HG02588 (cell line): ENCODE results near the gene DNAH8.
"Not testable (repeated sequence)": the region's sequence is repeated elsewhere in the genome, so short reads cannot be mapped to it uniquely, and the experiment has no call there.

ENCODE experiments used
- ATAC-seq: cut with Tn5 transposase; IDR thresholded peaks from one replicate; pipeline ENCODE4 v1.9.1; 2021; ENCODE audit warnings: mild to moderate bottlenecking, moderate library complexity; ENCODE audit not compliant: unreplicated experiment

Gene DNAH8

DNA sequence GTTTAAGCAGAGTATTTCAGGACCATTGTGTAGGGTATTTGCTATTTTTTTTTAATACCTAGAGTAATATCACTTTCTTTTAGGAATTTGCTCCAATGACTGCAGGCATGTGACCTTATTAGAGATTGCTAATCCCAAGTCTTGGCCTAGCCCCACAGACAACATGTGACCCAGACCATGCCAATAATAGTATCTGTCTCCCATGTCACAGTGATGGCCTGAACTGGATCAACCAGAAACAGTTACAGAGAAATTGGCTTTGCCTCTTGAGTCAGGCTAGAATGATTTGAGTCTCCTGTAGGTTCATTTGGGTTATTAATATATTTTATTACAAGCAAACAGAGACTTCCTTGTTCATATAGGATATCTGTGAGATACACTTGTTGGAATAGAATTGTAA is 116.8 kb downstream of the DNAH8 start:
- ATAC-seq = no peak

DNA sequence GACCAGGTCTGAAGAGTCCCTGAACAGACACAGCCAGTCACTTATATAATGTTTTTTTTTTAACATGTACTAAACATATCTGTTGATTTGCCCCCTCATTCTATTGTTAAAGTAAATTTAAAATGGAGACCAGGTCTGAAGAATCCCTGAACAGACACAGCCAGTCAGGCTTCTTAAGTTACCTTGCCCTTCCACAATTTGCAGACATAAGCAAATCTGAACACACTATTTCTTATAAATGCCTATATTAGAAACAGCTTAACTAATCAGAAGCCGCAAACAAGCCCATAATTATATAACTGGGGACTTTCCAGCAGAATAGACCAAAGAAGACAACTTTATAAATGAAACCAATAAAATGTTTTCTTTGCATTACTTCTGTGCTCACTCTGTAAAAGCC is 118.2 kb downstream of the DNAH8 start:
- no peak for ATAC-seq

DNA sequence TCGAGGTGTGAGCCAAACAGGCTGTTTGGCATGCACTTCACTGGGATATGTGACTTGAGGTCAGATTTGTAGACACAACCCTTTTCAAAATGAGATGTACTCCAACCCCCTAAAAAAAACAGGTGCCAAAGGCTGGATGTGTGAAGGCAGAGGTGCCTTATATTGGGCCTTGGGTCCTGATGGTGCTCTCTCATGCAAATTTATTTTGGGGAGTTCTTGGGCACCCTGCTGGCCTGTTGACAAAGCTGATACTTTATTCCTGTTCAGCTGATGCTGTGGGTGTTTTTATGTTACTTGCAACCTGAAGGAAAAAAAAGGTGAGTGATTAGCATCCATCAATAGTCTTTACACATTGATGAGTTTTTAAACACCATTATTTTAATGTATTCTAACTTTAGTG is 121.5 kb downstream of the DNAH8 start:
- no peak for ATAC-seq

DNA sequence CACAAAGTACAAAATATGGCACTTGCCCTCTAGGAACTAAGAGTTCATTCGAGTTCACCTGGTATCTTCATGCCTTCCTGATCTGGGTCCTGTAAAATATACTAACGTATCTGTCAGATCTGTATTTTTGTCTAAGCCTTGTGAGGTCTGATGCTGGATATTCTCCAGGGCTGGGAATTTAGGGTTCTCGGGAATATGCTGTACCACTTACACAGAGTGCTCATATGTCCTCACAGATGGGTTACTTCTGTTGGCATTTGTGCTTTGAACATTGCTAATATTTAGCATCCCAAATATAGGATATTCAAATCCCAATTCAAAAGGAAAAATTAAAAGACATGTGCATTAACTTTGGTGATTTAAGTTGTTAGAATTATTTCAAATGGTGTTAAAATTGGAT is 122.0 kb downstream of the DNAH8 start:
- ATAC-seq = no peak

DNA sequence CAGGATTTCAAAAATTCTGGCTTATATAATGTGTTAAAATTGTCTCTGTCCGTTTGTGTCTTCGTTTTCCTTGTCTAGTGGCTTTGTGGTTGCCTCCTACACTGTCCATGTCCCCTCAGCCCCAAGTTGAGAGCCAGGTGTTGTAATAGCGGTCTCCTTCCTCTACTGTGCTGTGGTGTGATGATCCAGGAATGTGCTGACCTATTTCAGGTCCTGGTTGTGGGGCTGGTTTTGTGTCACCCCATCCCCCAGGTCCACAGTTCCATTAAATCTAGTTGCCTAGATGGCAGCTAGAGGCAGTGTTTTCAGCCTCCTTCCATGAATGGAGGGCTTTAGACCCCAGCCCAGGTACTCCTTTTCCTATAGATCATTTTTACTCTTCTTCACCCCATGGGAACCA is 128.7 kb downstream of the DNAH8 start:
- no peak for ATAC-seq

DNA sequence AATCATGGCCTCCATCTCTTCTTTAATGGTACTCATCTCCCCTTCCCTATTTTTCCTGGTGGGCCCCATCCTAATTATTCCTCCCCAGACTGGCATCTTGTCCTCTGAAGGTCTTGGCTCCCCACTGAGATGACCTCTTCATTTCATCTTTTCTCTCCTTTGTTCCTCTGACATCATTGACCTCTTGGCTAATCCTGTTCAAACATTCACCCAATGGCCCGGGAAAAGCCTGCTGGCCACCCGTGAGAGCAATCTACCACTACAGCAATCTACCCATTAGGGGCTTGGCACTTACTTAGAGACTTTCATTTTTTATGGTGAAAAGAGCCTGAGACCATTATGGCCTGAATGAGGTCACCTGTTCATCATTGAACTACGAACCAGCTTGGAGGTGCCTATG is 130.8 kb downstream of the DNAH8 start:
- no peak for ATAC-seq

DNA sequence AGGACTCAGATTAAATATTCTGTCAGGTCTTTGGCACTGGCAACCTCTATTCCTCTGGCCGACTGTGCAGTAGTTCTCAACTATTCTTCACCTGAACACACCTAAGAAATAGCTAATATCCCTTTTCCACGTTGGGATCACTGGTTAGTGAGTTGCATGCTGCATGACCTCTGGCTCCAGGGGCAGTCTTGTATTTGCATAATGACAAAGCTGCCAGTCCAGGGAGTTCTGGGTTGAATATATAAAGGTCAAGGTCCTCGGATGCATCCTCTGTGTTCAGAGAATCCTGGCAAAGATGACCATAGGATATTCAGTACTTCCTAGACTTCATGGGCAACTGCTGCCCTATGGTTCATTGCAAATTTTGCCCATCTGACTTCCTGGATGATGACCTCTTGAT is 131.2 kb downstream of the DNAH8 start:
- no peak for ATAC-seq

DNA sequence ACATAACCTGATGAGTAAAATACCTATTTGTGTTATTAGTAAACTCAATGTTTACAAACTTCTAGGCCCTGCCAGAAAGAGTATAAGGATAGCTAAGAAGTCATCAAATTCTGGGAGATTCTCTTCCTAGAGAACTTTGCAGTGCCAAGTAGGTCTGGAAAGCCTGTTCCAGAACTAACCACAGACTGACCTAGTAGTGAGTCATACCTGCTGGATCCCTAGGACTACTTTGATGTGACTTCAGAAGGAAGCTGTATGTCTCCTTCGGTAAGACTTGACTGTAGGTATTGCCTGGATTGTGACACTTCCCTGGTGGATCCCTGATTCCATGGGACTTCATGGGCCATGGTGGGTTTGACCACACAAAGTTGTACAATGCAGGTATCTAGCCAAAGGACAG is 131.7 kb downstream of the DNAH8 start:
- no peak for ATAC-seq

DNA sequence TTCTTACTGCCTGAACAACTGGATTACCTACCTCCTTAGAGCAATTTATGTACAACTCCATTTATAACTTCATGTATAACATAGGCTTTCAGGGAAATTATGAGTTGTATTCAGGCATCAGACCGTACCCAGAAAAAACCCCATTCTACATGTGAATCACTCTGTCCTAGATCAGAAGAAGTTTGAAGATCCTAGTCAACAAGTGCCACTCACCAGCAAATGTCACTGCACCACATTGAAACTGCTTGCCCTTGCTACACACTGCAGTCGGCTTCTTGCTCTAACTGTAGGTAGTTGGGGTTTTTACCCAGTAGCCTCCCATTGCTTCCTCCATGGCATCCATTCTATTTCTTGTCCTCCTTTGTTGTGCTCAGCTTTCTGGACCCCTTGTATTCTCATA is 132.4 kb downstream of the DNAH8 start:
- ATAC-seq = no peak

DNA sequence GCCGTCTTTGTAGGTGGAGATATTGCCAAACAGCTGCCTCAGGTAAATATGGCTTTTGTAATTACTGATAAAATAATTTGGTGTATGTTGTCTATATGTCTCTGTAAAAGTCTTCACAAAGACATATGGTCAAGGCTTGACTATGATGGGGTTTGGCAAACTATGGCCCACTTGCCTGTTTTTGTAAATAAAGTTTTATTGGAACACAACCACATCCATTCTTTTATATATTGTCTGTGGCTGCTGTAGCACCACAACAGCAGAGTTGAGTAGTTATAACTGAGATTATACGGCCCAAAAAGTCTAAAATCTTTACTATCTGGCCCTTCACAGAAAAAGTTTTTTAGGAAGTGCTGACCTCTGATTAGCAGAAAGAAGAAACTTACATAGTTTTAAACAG is 133.6 kb downstream of the DNAH8 start:
- no peak for ATAC-seq

DNA sequence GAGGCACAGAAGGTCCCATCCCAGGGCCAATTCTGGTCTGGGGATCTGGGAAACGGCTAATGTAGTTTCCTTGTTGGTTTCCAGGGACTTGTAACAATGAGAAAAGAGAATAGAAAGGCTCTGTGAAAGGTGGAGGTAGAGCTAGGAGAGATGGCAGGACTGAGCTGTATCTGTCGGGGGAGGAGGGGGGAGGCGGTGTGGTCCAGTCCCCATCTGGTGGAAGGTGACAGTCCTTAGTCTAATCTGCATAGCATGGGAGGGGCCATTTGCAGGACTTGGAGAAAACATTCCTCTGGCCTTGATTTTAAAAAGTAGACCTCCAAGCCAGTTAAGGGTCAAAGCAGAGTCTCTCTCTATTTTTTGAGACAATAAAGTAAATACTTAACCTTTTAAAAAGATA is 137.1 kb downstream of the DNAH8 start:
- ATAC-seq = no peak

DNA sequence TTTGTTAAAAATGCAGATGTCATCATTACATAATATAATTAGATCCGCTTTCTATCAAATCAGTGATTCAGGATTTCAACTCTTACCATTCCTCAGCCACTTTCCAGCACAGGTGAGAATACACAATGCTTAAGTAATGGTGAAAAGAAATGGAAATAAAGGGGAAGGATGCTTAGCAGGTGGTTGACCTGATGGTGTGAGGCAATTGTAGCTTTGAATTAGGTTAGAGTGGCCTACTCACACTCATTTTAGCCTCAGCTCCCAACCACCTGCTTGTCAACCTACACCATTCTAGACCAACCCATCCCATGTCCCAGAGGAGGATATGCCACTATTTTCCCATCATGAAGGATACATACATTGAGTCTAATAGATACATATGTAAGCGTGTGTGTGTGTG is 138.1 kb downstream of the DNAH8 start:
- no peak for ATAC-seq

DNA sequence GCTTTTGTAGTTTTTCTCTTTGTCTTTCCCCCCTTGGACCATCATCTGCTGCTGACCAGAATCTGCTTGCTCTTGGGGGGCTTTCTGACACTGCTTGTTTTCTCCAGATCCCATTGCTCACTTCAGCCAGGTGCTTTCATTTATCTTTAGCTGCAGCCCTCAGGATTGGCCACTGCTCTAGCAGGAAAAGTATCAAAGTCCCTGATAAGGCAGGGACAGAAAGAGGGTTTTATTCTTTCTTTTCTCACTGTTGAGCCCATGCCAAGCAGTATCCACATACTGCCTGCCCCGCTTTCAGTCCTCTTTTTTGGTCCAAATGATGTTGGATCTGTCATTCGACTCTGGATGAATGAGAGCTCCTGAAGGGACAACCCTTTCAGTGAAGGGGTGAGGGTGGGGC is 141.4 kb downstream of the DNAH8 start:
- no peak for ATAC-seq

DNA sequence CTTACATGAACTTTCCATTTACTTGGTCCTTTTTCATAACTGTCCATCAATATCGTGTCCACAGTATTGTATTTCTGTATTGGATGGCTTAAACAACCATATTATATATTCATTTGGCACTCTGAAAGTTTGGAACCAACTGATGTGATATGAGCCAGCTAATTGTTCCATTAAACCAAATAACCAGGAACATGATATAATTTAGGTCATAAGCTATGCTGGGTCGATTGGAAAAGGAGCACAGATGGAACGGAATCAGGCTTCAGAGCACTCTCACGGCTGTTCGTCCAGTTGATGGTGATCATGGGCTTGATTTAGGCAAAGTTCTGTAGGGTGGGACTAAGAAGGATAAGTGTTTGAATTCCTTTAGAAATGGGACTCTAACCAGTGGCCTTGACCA is 142.7 kb downstream of the DNAH8 start:
- ATAC-seq = no peak

DNA sequence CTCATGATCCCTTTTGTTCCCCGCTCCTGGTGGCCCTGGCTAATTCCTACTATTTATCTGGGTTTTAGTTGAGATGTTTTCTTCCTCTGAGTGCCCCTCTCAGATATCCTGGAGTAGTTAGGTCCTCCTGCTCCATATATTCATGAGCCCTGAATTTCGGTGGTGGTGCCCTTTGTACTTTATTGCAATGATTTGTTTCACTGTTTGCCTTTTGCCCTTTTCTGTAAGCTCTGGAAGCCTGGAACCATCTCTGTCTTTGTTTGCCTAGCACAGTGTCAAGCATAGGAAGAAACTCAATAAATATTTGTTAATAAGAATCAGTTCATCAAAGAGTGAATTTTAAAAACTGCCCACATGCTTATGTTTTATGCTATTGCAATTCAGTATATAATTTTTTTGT is 144.9 kb downstream of the DNAH8 start:
- ATAC-seq = no peak

DNA sequence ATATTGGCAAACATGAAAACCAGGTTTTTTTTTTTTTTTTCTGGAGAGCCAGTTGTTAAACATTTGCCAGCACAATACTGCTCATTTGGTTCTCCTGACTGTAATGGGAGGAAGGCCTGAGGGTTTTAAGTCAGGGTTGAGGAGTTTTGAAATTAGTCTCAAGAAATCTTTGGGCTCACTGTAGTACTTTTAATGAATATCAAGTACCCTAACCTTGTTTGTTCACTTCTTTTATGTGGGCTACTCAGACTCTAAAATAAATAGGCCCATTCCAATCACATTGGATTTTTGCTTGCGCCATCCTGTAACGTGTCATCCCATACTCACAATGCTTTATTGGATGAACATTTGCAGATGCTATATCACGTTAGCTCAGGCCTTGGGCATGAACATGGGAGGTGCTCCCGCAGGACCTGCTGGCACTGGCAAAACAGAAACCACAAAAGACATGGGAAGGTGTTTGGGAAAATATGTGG is 146.9 kb downstream of the DNAH8 start:
- no peak for ATAC-seq

DNA sequence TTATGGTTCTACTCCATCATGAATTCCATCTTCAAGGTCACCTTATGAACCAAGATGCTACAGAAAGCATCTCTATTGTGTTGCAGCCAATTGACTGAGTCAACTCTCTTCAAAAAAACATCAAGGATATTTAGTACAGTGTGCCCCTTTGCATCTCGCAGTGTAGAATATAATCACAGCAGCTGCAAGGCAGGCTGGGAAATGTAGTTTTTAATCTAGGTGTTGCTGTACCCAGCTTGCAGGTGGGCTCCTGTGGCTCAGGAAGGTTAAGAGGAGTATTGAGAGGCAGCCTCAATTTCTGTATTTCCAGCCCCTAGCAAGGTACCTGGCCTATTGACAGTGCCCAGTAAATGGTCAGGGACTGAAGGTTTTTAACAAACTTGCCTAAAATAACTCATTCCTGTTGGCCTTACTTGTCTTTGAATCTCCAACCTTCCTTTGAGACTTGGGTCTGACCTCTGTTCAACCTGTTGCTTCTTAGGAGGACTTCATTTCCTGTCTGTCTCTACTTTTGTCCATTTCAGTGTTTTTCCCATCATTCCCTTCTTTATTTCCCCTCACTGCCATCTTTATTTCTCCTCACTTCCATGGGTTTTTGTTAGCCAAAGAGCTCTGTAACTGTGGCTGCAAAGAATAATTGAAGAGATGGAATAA is 150.5 kb downstream of the DNAH8 start:
- no peak for ATAC-seq

DNA sequence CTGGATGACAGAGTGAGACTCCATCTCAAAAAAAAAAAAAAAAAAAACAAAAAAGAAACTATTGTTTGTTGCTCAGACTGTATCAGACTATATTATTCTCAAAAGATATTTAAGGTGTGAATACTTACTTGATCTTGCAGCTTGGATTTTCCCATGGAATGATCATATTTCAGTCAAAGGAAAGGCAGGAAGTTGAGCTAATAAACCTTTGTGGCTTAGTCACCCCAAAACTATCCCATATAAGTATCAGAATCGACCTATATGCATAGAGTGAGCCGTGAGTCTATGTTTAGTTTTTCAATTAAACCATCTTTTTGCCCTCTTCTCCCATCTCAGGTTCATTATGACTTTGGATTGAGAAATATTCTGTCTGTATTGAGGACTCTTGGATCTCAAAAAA is 152.6 kb downstream of the DNAH8 start:
- ATAC-seq = no peak

DNA sequence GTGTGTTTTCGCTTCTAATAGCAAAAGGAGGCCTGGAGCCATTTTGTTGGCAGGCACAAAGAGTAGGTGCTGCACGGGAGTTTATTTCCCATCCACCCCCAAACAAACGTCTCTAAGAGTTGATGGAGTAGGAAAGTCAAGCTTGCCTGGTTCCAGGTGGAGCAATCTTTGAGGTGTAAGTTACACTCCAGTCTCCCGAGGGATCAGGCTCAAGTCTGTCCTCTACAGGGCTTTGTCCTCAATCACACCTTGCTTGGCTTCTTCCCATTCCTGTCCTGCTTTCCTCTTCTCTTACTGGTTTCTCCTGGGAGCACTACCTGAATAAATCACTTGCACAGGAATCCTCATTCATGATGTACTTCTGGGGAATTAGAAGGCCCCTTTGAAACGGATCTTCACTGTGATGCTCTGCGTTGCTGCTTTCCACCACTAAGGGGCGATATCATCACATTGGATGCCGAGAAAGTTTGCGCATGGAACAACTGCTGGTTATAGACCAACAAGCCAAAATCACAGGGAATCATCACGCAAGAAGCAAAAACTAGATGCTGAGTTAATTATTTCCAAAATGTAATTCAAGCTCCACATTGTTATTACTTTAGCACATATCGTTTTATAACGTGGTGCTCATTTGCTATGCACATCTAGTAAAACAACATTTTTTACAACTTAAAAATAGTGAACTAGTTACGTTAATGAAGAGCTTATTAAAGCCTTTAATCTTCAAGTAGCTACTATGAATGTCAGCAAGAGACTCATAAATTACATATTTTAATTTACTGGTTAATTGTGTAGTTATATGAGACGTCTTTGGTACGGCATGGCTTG is 156.8 kb downstream of the DNAH8 start:
- ATAC-seq = no peak

DNA sequence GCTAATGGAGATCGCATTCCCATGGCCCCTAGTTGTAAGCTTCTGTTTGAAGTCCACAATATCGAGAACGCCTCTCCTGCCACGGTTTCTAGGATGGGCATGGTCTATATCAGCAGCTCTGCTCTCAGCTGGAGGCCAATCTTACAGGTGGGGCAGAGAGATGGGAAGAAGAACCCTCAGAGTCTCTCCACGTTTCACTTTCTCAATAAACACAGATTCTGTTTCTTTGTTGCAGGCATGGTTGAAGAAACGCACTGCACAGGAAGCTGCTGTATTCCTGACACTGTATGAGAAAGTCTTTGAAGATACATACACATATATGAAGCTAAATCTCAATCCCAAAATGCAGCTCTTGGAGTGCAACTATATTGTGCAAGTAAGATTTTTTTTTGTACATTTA is 157.9 kb downstream of the DNAH8 start:
- no peak for ATAC-seq

DNA sequence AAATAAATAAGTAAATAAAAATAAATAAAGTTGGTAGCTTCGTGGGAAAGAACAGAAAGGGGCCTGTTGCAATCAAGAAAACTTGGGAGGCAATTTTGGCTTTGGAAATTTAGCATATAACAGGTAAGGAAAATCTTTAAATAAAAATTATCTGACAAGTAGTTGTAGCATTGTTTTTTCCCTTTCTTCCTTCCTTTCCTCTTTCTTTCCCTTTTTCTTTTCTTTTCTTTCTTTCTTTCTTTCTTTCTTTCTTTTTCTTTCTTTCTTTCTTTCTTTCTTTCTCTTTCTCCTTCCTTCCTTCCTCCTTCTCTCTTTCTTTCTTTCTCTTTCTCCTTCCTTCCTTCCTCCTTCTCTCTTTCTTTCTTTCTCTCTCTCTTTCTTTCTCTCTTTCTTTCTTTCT is 158.7 kb downstream of the DNAH8 start:
- not testable (repeated sequence) for ATAC-seq

DNA sequence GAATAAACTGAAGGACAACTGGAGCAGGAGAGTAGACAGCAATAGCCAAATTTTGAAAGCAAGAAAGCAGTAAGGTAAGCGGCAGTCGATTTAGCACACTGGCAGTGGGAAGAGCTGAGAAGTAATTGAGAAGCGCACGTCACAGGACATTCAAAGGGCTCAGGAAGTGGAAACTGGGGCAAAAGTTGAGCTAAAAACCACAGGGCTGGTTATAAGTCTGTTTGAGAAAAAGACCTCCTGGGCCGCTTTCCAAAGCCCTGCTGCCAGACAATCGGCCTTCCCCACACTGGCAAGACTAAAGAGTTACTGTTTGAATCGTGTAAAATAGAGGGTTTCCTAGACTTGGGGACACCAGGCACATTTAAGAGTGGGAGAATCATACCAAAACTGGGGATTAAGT is 161.4 kb downstream of the DNAH8 start:
- ATAC-seq = no peak

DNA sequence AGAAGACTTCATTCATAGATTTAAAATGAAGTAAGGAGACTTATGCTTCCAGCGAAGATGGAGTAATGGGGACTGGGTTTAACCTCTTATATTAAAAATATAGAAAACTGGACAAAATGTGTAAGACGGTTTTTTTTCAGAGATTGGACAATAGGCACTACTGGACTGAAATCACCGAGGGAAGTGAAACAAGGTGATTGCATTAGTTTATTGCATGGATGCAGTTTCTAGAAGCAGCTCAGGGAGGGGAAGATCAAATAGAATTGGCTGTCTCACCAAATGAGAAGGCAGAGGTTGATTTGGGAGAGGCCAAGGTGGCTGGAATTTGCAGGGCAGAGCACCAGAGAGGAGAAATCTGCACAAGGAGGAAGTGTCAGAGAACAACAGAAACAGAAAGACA is 162.6 kb downstream of the DNAH8 start:
- no peak for ATAC-seq
